Ishikawa (cell line): ENCODE data around the gene CDH23.

ENCODE experiments used
- CREB1 ChIP-seq: IDR thresholded peaks from 2 replicates; pipeline ENCODE4 v1.6.1; 2012; ENCODE audit warnings: low read depth
- EP300 ChIP-seq: IDR thresholded peaks from 2 replicates; pipeline ENCODE4 v1.6.1; 2012; ENCODE audit warnings: borderline replicate concordance
- ZBTB7A ChIP-seq: IDR thresholded peaks from 2 replicates; pipeline ENCODE4 v1.6.1; 2012; ENCODE audit warnings: low read depth
- TF ChIP-seq, protein P1 (sequence below): IDR thresholded peaks from 2 replicates; pipeline ENCODE4 v1.6.1; 2012; ENCODE audit warnings: low read depth, mild to moderate bottlenecking

DNA sequence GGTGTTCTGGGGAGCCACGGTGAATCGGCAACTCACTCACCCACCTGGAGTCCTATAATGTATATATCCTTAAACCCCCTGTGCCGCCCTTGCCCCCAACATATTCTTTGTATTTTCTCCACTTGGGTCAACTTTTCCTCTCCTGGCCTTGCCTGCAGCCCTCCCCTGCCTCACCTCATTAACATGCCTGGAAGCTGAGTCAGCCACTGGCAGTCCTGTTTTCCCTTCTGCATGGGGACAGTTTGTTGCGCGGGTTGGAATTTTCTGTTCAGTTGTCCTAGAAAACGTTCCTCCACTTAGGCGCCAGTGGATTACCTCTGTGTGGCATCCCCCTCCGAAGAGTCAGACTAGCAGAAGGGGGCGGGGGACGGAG lies 225.4 kb downstream of the CDH23 start:
- TF ChIP-seq, protein P1, sequence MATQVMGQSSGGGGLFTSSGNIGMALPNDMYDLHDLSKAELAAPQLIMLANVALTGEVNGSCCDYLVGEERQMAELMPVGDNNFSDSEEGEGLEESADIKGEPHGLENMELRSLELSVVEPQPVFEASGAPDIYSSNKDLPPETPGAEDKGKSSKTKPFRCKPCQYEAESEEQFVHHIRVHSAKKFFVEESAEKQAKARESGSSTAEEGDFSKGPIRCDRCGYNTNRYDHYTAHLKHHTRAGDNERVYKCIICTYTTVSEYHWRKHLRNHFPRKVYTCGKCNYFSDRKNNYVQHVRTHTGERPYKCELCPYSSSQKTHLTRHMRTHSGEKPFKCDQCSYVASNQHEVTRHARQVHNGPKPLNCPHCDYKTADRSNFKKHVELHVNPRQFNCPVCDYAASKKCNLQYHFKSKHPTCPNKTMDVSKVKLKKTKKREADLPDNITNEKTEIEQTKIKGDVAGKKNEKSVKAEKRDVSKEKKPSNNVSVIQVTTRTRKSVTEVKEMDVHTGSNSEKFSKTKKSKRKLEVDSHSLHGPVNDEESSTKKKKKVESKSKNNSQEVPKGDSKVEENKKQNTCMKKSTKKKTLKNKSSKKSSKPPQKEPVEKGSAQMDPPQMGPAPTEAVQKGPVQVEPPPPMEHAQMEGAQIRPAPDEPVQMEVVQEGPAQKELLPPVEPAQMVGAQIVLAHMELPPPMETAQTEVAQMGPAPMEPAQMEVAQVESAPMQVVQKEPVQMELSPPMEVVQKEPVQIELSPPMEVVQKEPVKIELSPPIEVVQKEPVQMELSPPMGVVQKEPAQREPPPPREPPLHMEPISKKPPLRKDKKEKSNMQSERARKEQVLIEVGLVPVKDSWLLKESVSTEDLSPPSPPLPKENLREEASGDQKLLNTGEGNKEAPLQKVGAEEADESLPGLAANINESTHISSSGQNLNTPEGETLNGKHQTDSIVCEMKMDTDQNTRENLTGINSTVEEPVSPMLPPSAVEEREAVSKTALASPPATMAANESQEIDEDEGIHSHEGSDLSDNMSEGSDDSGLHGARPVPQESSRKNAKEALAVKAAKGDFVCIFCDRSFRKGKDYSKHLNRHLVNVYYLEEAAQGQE, result no peak
- TF ChIP-seq CREB1 (no peak), EP300 (no peak), ZBTB7A (no peak)
